PC-9 (cell line): ENCODE measurements around the gene SLC5A1.
"Not testable (repeated sequence)": the region's sequence is repeated elsewhere in the genome, so short reads cannot be mapped to it uniquely, and the experiment has no call there.

Experiments used
- EZH2 ChIP-seq: fragments of 200-600 bp; sonication (generic); IDR thresholded peaks from 2 replicates; pipeline ENCODE4 v1.8.0; 2017; ENCODE audit warnings: antibody characterized with exemption, low read depth
- TF ChIP-seq, protein P1 (sequence below): fragments of 200-600 bp; sonication (generic); conservative IDR thresholded peaks from 2 replicates; pipeline ENCODE4 v1.6.1; 2017; ENCODE audit warnings: mixed run types, antibody characterized with exemption, mild to moderate bottlenecking, moderate library complexity

DNA sequence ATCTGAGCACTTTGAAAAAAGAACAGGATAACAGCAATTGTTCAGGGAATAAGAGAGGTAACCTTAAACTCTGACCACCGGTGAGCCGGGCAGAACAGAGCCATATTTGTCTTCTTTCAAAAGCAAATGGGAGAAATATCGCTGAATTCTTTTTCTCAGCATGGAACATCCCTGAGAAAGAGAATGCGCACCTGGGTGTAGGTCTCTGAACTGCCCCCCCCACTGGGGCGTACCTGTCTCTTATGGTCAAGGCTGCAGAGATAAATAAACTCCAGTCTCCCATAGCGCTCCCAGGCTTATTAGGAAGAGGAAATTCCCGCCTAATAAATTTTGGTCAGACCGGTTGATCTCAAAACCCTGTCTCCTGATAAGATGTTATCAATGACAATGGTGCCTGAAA is 104.1 kb downstream of the SLC5A1 start:
- TF ChIP-seq, protein P1, sequence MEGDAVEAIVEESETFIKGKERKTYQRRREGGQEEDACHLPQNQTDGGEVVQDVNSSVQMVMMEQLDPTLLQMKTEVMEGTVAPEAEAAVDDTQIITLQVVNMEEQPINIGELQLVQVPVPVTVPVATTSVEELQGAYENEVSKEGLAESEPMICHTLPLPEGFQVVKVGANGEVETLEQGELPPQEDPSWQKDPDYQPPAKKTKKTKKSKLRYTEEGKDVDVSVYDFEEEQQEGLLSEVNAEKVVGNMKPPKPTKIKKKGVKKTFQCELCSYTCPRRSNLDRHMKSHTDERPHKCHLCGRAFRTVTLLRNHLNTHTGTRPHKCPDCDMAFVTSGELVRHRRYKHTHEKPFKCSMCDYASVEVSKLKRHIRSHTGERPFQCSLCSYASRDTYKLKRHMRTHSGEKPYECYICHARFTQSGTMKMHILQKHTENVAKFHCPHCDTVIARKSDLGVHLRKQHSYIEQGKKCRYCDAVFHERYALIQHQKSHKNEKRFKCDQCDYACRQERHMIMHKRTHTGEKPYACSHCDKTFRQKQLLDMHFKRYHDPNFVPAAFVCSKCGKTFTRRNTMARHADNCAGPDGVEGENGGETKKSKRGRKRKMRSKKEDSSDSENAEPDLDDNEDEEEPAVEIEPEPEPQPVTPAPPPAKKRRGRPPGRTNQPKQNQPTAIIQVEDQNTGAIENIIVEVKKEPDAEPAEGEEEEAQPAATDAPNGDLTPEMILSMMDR, result not testable (repeated sequence)
- not testable (repeated sequence) for TF ChIP-seq EZH2
